ENCODE measurements around the gene MIB1.

MIB1 gene

DNA sequence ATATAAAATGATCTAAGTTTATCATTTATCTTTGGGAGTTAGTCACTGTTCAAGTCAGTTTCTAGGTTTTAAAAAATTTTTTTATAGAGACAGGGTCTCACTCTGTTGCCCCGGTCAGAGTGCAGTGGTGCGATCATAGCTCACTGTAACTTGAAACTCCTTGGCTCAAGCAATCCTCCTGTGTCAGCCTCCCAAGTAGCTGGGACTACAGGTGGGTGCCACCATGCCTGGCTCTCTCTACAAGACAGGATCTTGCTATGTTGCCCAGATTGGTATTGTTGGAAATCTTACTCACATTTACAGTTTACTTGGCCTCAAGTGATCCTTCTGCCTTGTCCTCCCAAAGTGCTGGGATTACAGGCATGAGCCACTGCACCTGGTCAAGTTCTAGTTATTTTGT lies 74.5 kb downstream of the MIB1 start:
- no peak for DNase-seq (ENCODE audit: low spot score)

DNA sequence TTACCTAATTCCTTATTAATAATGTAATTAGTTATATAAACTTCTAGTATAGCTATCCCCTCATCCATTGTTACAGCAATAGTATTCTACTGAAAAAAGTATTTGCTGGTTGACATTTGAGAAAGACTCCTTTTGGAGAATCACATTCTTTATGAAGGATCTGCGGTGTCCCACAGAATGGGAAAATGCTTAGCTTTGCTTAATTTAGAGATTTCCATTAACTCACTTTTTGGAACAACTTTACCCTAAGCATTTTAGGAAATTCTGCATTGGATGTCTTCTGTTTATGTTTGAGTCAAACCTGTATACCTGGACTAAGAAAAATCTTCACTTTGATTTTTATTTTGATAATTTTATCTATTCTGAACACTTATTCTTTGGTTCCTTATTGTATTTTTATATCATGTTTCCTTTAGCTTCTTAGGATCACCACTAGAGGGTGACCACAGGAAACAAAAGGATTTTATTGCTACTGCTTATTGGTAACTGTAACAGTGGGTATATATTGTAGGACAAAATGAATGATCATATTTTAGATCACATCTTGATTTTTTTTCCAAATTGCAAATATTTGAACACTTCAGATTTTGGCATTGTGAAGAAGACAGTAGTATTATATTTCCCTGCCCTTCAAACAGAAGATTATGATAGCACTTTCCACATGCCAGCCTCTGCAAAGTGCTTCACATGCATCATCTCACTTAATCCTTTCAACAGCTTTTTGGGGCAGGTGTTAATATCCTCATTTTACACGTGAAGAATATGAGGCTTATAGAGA lies 79.6 kb downstream of the MIB1 start:
- peak; percentile 41 for DNase-seq (ENCODE audit: low spot score)

DNA sequence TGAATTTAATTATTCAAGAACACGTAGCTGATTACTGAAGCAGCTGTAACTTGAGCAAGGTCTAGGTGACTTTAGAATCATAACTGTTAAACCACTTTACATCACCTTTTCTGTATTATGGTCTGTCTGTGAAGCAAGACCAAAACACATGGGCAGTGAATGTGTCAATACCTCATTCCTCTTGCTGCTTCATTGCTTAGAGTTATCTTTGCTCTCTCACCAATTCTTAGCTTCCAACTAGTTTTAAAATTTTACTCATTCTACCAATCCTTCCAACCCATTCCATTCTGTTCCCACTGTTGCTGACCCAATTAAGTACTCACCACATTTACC lies 80.2 kb downstream of the MIB1 start:
- no peak for DNase-seq (ENCODE audit: low spot score)

DNA sequence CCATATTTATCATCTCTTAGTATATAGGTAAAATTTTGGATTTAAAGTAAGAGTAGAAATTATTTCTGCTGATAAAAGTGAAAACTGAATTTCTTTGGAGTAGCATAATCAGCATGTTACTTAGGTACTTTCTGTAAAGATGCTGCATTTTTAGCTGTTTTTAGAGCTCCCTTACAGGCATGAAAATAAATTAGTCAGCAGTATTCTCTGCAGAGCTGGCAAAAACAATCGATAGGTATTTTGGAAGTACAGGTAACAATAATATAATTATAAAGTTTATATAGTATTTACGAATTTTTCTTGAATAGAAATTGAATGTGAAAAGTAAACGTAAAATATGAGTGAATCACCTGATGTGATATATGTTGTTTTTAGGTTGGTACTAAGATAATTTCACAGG lies 83.3 kb downstream of the MIB1 start:
- DNase-seq (ENCODE audit: low spot score): no peak

DNA sequence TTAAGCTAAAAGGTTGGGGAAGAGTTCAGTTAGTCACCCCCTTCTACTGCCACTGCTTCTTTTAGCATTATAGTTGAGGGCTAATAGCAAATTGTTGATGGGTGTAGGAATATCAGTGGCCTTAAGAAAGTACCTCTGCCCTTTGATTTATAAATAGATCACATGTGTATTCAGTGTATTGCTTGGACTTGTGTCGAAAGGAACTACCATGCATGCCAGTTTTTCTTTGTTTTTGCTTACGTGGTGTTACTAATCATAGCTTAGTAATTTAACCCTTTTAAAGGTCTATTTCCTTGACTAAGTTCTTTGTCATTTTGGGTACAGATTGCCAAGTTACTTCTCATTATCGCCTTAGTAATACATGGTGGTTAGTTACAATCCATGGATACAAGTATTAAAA lies 85.6 kb downstream of the MIB1 start:
- peak; percentile 12 for DNase-seq (ENCODE audit: low spot score)

DNA sequence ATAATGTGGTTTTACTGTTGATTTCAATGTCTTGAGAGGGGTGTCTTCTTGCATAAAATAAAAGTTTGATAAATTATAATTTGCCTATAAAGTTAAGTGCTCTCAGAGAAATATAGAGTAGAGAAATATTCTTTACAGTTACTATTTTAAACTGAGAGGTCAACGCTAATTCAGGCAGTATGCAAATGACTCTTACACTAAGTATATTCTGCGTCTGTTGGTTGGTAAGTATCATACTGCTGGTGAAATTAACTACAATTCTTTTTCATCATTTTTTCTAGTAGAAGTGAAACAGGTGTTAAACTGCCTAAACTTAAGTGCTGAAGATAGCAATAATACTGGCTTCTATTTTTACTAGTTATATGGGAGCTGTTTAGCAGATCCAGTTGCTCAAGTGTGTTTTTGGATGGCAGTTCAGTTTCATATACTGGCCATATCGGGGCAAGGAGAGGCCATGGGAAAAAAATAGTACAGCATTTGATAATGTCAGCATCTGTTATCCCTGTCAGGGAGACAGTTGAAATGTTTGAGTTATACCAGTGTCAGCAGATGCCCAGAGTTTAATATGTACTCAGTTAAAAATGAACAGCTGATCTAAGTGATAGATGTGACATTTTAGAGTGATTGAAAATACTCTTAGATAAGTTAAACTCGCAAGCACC lies 86.2 kb downstream of the MIB1 start:
- DNase-seq (ENCODE audit: low spot score): no peak

DNA sequence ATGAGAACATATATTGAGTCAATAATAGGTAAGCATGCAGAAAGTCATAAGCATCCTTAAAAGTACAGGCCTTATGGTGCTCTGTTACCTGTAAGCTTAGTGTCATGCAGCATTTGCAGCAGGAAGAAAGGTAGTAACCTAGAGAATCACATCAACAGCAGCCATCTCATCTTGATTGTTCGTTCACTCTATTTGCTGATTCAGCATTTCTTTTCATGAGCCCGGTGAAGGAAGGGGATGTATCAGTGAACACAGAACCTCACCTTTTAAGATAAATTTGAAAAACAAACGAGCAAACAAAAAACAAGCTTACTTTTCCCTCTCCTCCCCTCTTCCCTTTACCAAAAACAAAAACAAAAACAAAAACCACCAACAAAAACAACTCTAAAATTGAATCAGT lies 89.9 kb downstream of the MIB1 start:
- no peak for DNase-seq (ENCODE audit: low spot score)

DNA sequence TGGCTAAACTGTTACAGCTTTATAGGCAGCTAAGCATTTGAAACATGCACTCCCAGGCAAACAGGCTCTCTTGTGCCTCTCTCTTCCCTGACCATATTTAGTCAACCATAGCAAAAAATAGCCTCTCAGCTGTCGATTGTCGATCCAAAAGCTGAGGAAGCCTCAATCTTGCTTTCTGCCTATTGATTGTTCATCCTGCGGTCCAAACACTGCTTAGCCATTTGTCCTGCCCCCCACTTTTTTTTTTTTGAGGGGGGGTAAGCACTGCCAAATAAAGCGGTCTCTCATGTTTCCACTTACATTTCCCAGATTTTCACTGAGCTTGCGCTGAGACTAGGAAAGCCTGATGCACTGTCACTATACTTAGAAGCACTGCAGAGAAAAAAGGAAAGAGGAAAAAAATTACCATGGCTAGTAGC lies 90.8 kb downstream of the MIB1 start:
- DNase-seq (ENCODE audit: low spot score): no peak

DNA sequence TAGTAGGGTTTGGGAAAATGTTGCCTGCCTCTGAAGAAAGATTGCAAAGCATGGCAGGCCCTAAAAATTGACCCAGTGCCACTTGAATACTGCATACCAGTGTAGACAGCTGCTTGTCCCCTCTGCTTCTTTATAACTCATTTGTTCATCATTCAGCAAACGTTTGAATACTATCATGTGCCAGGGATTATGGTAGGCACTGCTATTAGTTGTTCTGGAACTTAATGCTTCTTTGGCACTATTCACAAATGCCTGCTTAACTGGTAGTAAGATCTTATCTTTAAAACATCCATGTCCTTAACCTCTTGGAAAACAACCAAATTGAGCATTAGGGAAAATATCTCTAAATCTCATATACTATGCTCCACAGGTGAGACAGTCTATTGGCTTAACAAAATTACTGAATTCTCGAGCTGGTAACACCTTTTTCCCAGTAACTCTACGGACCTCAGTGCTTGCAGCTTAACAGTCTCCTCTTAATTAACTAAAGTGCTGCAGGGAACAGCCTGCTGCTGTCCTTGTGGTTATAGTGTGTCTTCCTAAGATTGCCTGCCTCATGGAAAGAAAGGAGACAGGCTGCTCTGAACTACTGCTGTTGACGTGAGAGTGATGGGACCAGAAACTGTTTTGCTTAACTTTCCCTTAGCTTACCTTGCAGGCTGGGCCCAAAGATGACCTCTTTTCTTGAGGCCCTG lies 93.2 kb downstream of the MIB1 start:
- no peak for DNase-seq (ENCODE audit: low spot score)

DNA sequence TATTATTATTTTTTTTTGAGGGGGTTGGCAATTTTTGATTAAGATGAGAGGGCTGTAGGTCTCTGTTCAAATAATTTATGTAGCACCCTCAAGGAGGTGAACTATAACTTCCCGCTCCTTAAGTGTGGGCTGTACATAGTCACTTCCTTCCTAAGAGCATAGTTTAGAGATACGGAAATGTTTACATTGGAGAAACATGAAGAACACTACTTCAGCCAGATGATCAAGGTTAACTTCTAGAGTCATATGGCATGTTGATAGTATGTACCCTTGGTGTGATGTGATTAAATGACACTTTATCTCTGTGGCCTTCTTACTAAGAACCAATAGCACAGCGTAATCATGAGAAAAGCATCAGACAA lies 93.7 kb downstream of the MIB1 start:
- DNase-seq (ENCODE audit: low spot score): no peak

DNA sequence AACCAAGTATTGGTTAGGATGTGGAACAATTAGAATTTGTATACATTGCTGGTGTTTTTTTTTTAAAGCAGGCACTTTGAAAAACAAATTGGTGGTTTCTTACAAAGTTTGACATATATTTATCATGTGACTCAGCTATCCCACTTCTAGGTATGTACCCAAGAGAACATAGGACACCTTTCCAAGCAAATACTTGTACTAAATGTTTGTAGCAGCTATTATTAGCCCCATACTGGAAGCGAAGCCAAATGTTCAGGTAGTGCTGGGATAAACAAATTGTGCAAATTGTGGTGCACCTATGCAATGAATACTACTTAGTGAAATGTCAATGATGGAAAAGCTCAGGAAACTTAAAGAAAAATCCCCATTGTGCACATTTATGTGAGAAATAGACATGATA lies 101.0 kb downstream of the MIB1 start:
- DNase-seq (ENCODE audit: low spot score): no peak

DNA sequence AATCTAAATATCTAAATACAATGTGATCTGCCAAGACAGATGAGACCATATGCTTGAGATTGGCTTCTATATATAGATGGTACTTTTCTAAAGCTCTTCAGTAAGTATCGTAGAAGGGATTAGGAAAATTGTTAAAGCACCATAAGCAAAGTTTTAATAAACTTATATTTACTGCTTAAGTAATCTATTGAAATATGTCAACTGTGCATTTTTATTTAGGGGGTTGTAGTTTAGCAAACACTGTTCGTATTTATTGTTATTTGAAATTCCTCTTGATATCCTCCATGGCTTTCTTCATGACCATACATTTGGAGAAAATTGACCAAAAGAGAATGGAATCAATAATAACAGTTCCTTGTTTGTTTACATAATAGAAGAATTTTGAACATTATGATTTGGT lies 102.7 kb downstream of the MIB1 start:
- no peak for DNase-seq (ENCODE audit: low spot score)

DNA sequence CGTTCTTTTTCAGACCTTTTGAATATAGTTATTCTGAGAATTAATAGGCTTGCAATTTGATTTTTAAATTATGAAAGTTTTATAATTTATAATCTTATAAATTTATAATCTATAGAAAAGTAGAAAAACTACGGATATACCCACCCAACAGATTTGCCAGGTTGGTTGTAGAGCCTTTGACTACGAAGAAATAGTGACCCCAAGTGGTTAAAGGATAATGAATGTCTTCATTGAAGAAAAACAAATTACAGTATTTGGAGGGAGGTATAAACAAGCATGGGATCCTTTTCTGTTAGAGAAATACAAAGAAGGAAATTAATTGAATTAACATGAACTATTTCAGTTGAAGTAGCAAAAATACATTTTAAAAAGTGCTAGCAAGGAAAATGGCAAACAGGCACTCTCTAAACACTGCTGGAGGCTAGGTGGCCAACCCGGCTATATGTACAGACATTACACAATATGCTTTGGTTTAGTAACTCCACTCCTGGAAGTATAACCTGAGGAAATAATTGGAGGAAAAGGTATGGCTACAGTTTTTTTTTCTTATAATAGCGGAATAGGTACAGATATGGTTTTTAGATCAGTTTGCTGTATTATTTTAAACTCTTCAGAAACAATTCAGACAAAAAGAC lies 110.9 kb downstream of the MIB1 start:
- no peak for DNase-seq (ENCODE audit: low spot score)

DNA sequence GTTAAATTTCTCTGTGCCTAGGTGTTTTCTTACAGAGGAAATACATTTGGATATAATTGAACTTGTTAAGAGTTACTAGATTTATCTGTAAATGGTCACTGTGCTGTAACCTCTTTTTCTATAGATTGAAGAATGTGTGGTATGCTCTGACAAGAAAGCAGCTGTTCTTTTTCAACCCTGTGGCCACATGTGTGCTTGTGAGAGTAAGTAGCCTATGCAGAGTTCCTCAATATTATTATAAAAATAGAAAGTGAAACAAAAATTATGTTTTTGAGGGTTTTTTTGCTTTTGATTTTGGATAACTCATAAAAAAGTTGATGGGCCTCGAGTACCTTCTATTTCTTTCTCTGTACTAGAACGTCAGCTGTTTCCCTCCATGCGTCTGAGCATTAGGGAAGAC lies 112.4 kb downstream of the MIB1 start:
- no peak for DNase-seq (ENCODE audit: low spot score)

DNA sequence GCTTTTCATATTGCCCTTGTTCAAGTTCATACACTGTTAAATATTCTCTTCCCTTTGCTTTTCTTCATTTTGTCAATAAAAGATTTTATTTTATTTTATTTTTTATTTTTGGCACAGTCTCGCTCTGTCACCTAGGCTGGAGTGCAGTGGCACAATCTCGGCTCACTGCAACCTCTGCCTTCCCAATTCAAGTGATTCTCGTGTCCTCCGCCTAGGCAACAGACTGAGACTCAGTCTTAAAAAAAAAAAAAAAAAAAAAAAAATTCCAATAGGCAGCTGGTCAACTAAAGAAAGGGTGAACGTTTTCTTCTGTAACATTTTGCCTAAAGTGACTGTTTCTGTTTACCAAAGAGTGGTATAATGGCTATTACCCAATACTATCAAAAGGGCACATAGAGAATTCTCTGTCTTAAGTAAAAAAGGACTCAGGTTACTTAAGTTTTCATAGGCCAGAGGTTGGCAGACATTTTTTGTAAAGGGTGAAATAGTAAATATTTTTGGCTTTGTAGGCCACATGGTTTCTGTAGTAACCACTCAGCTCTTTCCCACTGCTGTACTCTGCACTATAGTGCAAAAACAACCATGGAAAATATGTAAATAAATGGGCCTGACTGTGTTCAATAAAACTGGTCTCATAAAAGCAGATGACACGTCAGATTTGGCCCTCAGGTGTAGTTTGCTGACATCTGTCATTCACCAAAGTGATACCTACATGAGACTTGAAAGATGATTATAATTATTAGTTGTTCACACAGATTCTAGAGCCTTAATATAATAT lies 113.4 kb downstream of the MIB1 start:
- DNase-seq (ENCODE audit: low spot score): no peak

DNA sequence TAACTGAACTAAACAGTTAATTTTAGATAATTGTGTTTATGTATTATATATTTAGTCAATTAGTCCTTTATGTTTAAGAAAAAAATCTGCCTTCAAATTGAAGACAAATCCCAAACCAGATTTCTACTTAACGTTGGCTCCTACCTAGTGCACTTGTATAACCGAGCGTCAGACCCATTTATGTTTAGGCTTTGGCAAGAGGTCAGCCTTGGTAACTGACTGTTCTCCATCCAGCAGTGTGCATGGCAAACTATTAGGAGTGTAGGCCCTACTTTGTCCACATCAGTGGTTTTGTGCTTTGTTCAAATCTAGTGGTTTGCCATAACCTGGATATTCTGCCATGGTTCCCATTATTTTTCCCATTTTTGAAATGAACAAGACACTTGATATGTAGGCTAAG lies 114.8 kb downstream of the MIB1 start:
- DNase-seq (ENCODE audit: low spot score): no peak

DNA sequence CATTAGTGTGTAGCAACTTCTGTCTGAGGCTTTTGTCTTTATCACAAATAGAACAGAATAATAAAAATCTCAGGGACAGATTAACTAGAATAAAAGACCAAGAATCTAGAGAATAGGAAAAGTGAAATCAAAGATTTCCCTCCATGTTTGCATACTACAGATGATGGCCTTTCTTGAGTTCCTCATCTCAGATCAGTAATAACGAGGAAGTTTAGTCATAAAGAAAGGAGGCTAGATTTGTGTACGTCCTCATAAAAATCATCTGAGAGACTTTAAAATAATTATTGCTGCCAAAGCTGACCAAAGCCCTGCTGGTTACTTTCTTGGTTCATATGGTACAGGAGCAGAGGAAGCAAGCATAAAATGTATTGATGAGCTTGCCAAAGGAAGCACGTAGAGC lies 117.3 kb downstream of the MIB1 start:
- DNase-seq (ENCODE audit: low spot score): no peak

DNA sequence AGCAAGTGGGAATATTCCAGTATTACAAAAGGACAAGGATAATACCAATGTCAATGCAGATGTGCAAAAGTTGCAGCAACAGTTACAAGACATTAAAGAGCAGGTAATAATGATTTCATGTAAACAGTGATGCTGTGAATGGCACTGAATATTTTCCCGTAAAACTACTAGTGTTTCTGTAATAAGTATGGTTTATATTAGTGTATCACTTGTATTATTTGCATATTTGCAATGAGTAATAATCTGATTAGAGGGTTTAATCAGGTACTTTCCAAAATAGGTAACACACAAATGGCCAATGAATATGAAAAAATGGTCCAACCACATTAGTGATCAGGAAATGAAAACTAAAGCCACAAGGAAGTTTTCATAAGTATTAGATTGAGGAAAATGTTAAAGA lies 118.0 kb downstream of the MIB1 start:
- DNase-seq (ENCODE audit: low spot score): no peak

DNA sequence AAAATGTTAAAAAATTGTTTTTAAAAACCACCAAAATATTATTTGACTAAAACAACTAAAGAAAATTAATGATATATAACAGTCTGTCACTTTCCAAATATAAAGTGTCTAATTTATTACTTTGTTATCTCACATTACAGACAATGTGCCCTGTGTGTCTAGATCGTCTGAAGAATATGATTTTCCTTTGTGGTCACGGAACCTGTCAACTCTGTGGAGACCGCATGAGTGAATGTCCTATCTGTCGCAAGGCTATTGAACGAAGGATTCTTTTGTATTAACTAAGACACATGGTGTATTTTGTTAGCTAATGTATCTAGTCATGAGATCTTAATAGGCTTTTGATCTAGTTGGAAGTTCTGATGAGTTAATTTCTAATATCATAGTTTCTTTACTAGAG lies 123.8 kb downstream of the MIB1 start:
- DNase-seq (ENCODE audit: low spot score): no peak

DNA sequence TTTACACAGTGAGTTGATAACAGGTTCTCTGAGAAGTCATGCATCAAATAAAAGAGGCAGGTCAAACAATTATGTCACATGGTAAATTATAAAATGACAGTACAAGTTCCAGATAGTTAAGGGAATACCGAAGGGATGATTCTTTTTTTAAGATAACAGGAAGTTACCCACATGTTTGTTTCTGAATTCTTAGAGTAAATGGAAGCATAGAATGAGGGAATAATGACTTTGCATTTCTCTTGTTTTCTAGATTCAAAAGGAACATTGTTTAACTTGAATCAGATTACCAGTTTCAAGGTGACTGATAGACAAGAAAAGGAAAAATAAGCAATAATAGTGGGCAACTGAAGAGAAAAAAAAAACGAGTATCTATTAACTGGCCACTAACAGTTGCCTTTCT lies 124.5 kb downstream of the MIB1 start:
- DNase-seq (ENCODE audit: low spot score): peak; percentile 29

DNA sequence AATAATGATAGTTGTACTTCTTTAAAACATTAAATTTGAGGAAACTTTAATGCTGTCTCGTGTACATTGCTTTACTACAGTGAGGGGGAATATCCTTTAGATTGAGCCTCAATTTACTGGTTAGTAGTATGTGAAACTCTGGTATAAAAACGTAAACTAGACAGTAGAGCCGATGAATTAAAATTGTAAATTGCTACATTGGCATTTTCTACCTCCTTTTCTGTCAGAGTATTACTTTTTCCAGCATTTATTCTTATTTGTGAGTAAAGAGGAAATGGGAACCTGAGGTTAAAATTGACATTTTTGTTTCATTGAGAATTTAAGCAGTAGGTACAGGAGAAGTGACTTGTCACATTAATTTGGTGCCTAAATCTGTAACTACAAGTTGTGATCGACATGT lies 128.2 kb downstream of the MIB1 start:
- DNase-seq (ENCODE audit: low spot score): no peak

DNA sequence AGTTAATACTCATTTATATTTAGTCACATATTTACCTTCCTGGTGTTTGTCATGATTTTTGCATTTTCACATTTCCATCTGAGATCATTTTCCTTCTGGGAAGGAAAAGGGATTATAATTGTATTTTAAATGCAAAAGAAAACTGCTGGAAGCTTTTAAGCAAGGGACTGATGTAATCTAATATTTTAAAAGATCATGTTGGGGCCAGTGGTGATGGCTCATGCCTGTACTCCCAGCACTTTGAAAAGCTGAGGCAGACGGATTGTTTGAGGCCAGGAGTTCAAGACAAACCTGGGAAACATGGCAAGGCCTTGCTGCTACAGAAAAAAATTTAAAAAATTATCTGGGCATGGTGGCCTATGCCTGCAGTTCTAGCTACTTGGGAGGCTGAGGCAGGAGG lies 149.0 kb downstream of the MIB1 start:
- DNase-seq (ENCODE audit: low spot score): no peak

Data from COLO829 (cell line).